ENCODE results near the gene CCL11.

GRCh38 chr17:34254651-34255380 is 30.7 kb upstream of the CCL11 start, which contains the start of gene CCL2:
- TF ChIP-seq ZBTB20 (tag by site-specific recombination; IDR thresholded peaks at IDR 0.05) (no peak), ZNF26 (tag by site-specific recombination; IDR thresholded peaks at IDR 0.05) (no peak), CTCF (tag by site-specific recombination; IDR thresholded peaks at IDR 0.05) (no peak), ZNF239 (tag by site-specific recombination; IDR thresholded peaks at IDR 0.05) (no peak), GLI2 (tag by site-specific recombination; IDR thresholded peaks at IDR 0.05; ENCODE audit: borderline replicate concordance, low read depth) (no peak), ZNF664 (tag by site-specific recombination; IDR thresholded peaks at IDR 0.05) (no peak), REST (tag by site-specific recombination; IDR thresholded peaks at IDR 0.05) (no peak), ZNF791 (tag by site-specific recombination; IDR thresholded peaks at IDR 0.05) (no peak)
- TF ChIP-seq, protein P1, sequence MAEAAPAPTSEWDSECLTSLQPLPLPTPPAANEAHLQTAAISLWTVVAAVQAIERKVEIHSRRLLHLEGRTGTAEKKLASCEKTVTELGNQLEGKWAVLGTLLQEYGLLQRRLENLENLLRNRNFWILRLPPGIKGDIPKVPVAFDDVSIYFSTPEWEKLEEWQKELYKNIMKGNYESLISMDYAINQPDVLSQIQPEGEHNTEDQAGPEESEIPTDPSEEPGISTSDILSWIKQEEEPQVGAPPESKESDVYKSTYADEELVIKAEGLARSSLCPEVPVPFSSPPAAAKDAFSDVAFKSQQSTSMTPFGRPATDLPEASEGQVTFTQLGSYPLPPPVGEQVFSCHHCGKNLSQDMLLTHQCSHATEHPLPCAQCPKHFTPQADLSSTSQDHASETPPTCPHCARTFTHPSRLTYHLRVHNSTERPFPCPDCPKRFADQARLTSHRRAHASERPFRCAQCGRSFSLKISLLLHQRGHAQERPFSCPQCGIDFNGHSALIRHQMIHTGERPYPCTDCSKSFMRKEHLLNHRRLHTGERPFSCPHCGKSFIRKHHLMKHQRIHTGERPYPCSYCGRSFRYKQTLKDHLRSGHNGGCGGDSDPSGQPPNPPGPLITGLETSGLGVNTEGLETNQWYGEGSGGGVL (tag by site-specific recombination; IDR thresholded peaks at IDR 0.05), result no peak
- TF ChIP-seq, protein P2, sequence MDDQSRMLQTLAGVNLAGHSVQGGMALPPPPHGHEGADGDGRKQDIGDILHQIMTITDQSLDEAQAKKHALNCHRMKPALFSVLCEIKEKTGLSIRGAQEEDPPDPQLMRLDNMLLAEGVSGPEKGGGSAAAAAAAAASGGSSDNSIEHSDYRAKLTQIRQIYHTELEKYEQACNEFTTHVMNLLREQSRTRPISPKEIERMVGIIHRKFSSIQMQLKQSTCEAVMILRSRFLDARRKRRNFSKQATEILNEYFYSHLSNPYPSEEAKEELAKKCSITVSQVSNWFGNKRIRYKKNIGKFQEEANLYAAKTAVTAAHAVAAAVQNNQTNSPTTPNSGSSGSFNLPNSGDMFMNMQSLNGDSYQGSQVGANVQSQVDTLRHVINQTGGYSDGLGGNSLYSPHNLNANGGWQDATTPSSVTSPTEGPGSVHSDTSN (CRISPR knock-in tag; IDR thresholded peaks at IDR 0.05), result no peak

All from HEK293 (cell line).